CD4-positive, alpha-beta T cell treated with Interleukin-1 beta for 1 hour (primary cell): ENCODE results near the gene NFX1.
"Not testable (repeated sequence)": the region's sequence is repeated elsewhere in the genome, so short reads cannot be mapped to it uniquely, and the experiment has no call there.

Experiments used
- DNase-seq, 2 donors: peaks; one replicate each; pipeline ENCODE4 v3.0.0-alpha.2; 2020 to 2022

NFX1 gene

GRCh38 chr9:33366979-33367480, 76.7 kb downstream of the NFX1 start:
- DNase-seq: no peak

- DNase-seq: no peak
Observed at GRCh38 chr9:33372900-33373299, 82.6 kb downstream of the NFX1 start.

GRCh38 chr9:33374190-33374589, 83.9 kb downstream of the NFX1 start:
- no peak for DNase-seq

- peak; percentile 55 to 67 for DNase-seq
Observed at GRCh38 chr9:33374634-33375237, 84.4 kb downstream of the NFX1 start.

GRCh38 chr9:33375238-33375840, 85.0 kb downstream of the NFX1 start:
- DNase-seq: no peak

GRCh38 chr9:33375841-33376321, 85.6 kb downstream of the NFX1 start:
- no peak for DNase-seq

- DNase-seq: no peak
Observed at GRCh38 chr9:33377089-33377715, 86.9 kb downstream of the NFX1 start.

- no peak for DNase-seq
Observed at GRCh38 chr9:33378121-33378795, 87.9 kb downstream of the NFX1 start.

GRCh38 chr9:33379666-33380389, 89.5 kb downstream of the NFX1 start:
- DNase-seq: no peak

- DNase-seq: no peak
Observed at GRCh38 chr9:33380390-33381094, 90.2 kb downstream of the NFX1 start.

- DNase-seq: no peak
Observed at GRCh38 chr9:33381231-33381791, 91.0 kb downstream of the NFX1 start.

- not testable (repeated sequence) for DNase-seq
Observed at GRCh38 chr9:33382397-33382796, 92.1 kb downstream of the NFX1 start.

GRCh38 chr9:33383396-33383795, 93.1 kb downstream of the NFX1 start:
- DNase-seq: not testable (repeated sequence)

- not testable (repeated sequence) for DNase-seq
Observed at GRCh38 chr9:33385536-33385935, 95.2 kb downstream of the NFX1 start.

- not testable (repeated sequence) for DNase-seq
Observed at GRCh38 chr9:33385979-33386640, 95.8 kb downstream of the NFX1 start.

GRCh38 chr9:33386641-33386996, 96.3 kb downstream of the NFX1 start:
- not testable (repeated sequence) for DNase-seq

- not testable (repeated sequence) for DNase-seq
Observed at GRCh38 chr9:33386998-33387397, 96.7 kb downstream of the NFX1 start.

- DNase-seq: no peak
Observed at GRCh38 chr9:33388110-33388994, 98.0 kb downstream of the NFX1 start.

- DNase-seq: not testable (repeated sequence)
Observed at GRCh38 chr9:33391111-33391771, 100.9 kb downstream of the NFX1 start.
